Measurements from ENCODE around the gene TMED1. TPM values are rescaled to one million over a fixed set of nuclear protein-coding genes. Genes with fewer than 3 reads are reported as not detected.

TMED1 gene
- total and polyA plus RNA-seq, 2 experiments from 2014 or later = 29.7 to 37.2 TPM

DNA sequence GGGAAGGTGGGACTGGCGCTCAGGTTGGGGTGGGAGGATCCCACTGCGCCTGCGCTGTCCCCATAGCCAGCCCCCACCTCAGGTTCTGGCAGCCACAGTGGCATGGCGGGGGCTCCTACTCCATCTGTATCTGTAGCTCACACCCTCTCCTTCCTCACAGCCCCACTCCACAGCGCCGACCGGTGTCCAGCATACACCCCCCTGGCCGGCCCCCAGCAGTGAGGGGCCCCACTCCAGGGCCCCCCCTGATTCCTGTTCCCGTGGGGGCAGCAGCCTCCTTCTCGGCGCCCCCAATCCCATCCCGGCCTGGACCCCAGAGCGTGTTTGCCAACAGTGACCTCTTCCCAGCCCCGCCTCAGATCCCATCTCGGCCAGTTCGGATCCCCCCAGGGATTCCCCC is 6.0 kb downstream of the TMED1 start:
- Histone ChIP-seq H2AFZ (no peak overlapping the region), H3K4me3 (no peak overlapping the region), H3K27ac (ENCODE audit: low read depth) (no peak overlapping the region), H4K20me1 (replicated peaks; ENCODE audit: insufficient read depth) (peaks cover 3% of the 10 kb centered on the region; the same call in 1 of the 2 replicates), H3K36me3 (ENCODE audit: insufficient read depth) (0 out of 2 replicates have a peak, but pooled peaks cover 3% of the 10 kb centered on the region), H3K4me2 (no peak overlapping the region), H3K79me2 (replicated peaks; ENCODE audit: insufficient read depth) (no peaks in the 10 kb centered on the region), H3K9me2 (ENCODE audit: insufficient read depth) (no peaks in the 10 kb centered on the region), H3K4me1 (ENCODE audit: insufficient read depth) (no peaks in the 10 kb centered on the region), H3F3A (replicated peaks; ENCODE audit: low read depth) (peaks cover 7% of the 10 kb centered on the region; the same call in 1 of the 2 replicates), H3K27me3 (ENCODE audit: insufficient read depth) (no peaks in the 10 kb centered on the region)
- TF ChIP-seq STAT1 (IDR thresholded peaks at IDR 0.05; ENCODE audit: unreplicated experiment) = no peak
- no peak; the same call in 1 of the 2 replicates for TF ChIP-seq POLR2AphosphoS5 (IDR thresholded peaks at IDR 0.05; ENCODE audit: low read depth)
- TF ChIP-seq NANOG (IDR thresholded peaks at IDR 0.05; ENCODE audit: borderline replicate concordance) = no peak
- no peak for TF ChIP-seq JUNB (IDR thresholded peaks at IDR 0.05; ENCODE audit: unreplicated experiment)
- TF ChIP-seq ZNF114 (CRISPR knock-in tag; IDR thresholded peaks at IDR 0.05) = no peak
- TF ChIP-seq, protein P1, sequence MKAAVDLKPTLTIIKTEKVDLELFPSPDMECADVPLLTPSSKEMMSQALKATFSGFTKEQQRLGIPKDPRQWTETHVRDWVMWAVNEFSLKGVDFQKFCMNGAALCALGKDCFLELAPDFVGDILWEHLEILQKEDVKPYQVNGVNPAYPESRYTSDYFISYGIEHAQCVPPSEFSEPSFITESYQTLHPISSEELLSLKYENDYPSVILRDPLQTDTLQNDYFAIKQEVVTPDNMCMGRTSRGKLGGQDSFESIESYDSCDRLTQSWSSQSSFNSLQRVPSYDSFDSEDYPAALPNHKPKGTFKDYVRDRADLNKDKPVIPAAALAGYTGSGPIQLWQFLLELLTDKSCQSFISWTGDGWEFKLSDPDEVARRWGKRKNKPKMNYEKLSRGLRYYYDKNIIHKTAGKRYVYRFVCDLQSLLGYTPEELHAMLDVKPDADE (IDR thresholded peaks at IDR 0.05) = no peak
- TF ChIP-seq, protein P2, sequence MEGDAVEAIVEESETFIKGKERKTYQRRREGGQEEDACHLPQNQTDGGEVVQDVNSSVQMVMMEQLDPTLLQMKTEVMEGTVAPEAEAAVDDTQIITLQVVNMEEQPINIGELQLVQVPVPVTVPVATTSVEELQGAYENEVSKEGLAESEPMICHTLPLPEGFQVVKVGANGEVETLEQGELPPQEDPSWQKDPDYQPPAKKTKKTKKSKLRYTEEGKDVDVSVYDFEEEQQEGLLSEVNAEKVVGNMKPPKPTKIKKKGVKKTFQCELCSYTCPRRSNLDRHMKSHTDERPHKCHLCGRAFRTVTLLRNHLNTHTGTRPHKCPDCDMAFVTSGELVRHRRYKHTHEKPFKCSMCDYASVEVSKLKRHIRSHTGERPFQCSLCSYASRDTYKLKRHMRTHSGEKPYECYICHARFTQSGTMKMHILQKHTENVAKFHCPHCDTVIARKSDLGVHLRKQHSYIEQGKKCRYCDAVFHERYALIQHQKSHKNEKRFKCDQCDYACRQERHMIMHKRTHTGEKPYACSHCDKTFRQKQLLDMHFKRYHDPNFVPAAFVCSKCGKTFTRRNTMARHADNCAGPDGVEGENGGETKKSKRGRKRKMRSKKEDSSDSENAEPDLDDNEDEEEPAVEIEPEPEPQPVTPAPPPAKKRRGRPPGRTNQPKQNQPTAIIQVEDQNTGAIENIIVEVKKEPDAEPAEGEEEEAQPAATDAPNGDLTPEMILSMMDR (conservative IDR thresholded peaks at IDR 0.05; ENCODE audit: low read depth in 2 of 2) = no peak
- no peak for TF ChIP-seq ZNF331 (CRISPR knock-in tag; IDR thresholded peaks at IDR 0.05; ENCODE audit: low read depth)
- no peak for TF ChIP-seq EZH2 (IDR thresholded peaks at IDR 0.05; ENCODE audit: low read depth, unreplicated experiment)
- TF ChIP-seq EZH2phosphoT487 (IDR thresholded peaks at IDR 0.05; ENCODE audit: unreplicated experiment) = no peak
- TF ChIP-seq, protein P3, sequence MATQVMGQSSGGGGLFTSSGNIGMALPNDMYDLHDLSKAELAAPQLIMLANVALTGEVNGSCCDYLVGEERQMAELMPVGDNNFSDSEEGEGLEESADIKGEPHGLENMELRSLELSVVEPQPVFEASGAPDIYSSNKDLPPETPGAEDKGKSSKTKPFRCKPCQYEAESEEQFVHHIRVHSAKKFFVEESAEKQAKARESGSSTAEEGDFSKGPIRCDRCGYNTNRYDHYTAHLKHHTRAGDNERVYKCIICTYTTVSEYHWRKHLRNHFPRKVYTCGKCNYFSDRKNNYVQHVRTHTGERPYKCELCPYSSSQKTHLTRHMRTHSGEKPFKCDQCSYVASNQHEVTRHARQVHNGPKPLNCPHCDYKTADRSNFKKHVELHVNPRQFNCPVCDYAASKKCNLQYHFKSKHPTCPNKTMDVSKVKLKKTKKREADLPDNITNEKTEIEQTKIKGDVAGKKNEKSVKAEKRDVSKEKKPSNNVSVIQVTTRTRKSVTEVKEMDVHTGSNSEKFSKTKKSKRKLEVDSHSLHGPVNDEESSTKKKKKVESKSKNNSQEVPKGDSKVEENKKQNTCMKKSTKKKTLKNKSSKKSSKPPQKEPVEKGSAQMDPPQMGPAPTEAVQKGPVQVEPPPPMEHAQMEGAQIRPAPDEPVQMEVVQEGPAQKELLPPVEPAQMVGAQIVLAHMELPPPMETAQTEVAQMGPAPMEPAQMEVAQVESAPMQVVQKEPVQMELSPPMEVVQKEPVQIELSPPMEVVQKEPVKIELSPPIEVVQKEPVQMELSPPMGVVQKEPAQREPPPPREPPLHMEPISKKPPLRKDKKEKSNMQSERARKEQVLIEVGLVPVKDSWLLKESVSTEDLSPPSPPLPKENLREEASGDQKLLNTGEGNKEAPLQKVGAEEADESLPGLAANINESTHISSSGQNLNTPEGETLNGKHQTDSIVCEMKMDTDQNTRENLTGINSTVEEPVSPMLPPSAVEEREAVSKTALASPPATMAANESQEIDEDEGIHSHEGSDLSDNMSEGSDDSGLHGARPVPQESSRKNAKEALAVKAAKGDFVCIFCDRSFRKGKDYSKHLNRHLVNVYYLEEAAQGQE (IDR thresholded peaks at IDR 0.05; ENCODE audit: unreplicated experiment) = no peak
- TF ChIP-seq, protein P4, sequence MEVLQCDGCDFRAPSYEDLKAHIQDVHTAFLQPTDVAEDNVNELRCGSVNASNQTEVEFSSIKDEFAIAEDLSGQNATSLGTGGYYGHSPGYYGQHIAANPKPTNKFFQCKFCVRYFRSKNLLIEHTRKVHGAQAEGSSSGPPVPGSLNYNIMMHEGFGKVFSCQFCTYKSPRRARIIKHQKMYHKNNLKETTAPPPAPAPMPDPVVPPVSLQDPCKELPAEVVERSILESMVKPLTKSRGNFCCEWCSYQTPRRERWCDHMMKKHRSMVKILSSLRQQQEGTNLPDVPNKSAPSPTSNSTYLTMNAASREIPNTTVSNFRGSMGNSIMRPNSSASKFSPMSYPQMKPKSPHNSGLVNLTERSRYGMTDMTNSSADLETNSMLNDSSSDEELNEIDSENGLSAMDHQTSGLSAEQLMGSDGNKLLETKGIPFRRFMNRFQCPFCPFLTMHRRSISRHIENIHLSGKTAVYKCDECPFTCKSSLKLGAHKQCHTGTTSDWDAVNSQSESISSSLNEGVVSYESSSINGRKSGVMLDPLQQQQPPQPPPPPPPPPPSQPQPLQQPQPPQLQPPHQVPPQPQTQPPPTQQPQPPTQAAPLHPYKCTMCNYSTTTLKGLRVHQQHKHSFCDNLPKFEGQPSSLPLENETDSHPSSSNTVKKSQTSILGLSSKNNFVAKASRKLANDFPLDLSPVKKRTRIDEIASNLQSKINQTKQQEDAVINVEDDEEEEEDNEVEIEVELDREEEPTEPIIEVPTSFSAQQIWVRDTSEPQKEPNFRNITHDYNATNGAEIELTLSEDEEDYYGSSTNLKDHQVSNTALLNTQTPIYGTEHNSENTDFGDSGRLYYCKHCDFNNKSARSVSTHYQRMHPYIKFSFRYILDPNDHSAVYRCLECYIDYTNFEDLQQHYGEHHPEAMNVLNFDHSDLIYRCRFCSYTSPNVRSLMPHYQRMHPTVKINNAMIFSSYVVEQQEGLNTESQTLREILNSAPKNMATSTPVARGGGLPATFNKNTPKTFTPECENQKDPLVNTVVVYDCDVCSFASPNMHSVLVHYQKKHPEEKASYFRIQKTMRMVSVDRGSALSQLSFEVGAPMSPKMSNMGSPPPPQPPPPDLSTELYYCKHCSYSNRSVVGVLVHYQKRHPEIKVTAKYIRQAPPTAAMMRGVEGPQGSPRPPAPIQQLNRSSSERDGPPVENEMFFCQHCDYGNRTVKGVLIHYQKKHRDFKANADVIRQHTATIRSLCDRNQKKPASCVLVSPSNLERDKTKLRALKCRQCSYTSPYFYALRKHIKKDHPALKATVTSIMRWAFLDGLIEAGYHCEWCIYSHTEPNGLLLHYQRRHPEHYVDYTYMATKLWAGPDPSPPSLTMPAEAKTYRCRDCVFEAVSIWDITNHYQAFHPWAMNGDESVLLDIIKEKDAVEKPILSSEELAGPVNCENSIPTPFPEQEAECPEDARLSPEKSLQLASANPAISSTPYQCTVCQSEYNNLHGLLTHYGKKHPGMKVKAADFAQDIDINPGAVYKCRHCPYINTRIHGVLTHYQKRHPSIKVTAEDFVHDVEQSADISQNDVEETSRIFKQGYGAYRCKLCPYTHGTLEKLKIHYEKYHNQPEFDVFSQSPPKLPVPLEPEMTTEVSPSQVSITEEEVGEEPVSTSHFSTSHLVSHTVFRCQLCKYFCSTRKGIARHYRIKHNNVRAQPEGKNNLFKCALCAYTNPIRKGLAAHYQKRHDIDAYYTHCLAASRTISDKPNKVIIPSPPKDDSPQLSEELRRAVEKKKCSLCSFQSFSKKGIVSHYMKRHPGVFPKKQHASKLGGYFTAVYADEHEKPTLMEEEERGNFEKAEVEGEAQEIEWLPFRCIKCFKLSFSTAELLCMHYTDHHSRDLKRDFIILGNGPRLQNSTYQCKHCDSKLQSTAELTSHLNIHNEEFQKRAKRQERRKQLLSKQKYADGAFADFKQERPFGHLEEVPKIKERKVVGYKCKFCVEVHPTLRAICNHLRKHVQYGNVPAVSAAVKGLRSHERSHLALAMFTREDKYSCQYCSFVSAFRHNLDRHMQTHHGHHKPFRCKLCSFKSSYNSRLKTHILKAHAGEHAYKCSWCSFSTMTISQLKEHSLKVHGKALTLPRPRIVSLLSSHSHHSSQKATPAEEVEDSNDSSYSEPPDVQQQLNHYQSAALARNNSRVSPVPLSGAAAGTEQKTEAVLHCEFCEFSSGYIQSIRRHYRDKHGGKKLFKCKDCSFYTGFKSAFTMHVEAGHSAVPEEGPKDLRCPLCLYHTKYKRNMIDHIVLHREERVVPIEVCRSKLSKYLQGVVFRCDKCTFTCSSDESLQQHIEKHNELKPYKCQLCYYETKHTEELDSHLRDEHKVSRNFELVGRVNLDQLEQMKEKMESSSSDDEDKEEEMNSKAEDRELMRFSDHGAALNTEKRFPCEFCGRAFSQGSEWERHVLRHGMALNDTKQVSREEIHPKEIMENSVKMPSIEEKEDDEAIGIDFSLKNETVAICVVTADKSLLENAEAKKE (CRISPR knock-in tag; IDR thresholded peaks at IDR 0.05) = no peak
- TF ChIP-seq CREB1 (CRISPR knock-in tag; IDR thresholded peaks at IDR 0.05; ENCODE audit: low read depth) = no peak
- DNase-seq (ENCODE audit: low spot score) (no peak), ATAC-seq (no peak)
- Mint-ChIP-seq H3K27ac (no peak overlapping the region), H3K4me3 (no peak overlapping the region), H3K27me3 (ENCODE audit: insufficient read depth, low read depth, poor library complexity) (peaks cover 2% of the 10 kb centered on the region), H3K9me3 (no peaks in the 10 kb centered on the region; the same call in 2 of the 3 replicates), H3K4me1 (no peaks in the 10 kb centered on the region), H3K36me3 (ENCODE audit: low read depth) (peaks cover 35% of the 10 kb centered on the region)
